Keratinocyte (primary cell): Measurements from ENCODE around the gene RAP1GAP2. TPM values are rescaled to one million over a fixed set of nuclear protein-coding genes. Genes with fewer than 3 reads are reported as not detected.

Experiments used
- DNase-seq: peaks from one replicate; pipeline ENCODE4 v3.0.0-alpha.2; 2011; ENCODE audit warnings: low read depth, missing footprints, low spot score
- FAIRE-seq: peaks from 2 replicates; lab custom pipeline; 2011; peaks lifted over from hg19 to GRCh38; lab: Jason Lieb, UNC
- H2AFZ ChIP-seq: 2 replicates; pipeline ENCODE4 v1.6.0; 2012; ENCODE audit warnings: low read length, control low read depth, inconsistent platforms; ENCODE audit not compliant: control insufficient read depth
- H3K27ac ChIP-seq: 2 replicates; pipeline ENCODE4 v1.5.1; 2011; ENCODE audit warnings: low read length; ENCODE audit not compliant: control insufficient read depth, insufficient read depth
- H3K27me3 ChIP-seq: 3 replicates; pipeline ENCODE4 v1.6.0; 2011; ENCODE audit warnings: low read length; ENCODE audit not compliant: control insufficient read depth, insufficient read depth; ENCODE audit errors: extremely low read depth
- H3K36me3 ChIP-seq, 2 experiments: 2 replicates in 1 of 2; 3 replicates in 1 of 2; pipeline ENCODE4 v1.5.1; 2011; ENCODE audit warnings: low read length in 2 of 2, mild to moderate bottlenecking in 1 of 2; ENCODE audit not compliant: control insufficient read depth in 2 of 2, insufficient read depth in 2 of 2; ENCODE audit errors: extremely low read depth in 1 of 2
- H3K4me1 ChIP-seq: 3 replicates; pipeline ENCODE4 v1.5.1; 2011; ENCODE audit warnings: low read length; ENCODE audit not compliant: control insufficient read depth, insufficient read depth; ENCODE audit errors: extremely low read depth
- H3K4me2 ChIP-seq: 3 replicates; pipeline ENCODE4 v1.6.0; 2011; ENCODE audit warnings: low read depth, low read length; ENCODE audit not compliant: control insufficient read depth, insufficient read depth; ENCODE audit errors: extremely low read depth
- H3K4me3 ChIP-seq, 3 experiments: fragments of 200-600 bp in 1 of 3; sonication (generic) in 1 of 3; 2 replicates in 2 of 3; 3 replicates in 1 of 3; pipeline ENCODE4 v1.5.1; 2011 to 2016; ENCODE audit warnings: low read length in 3 of 3, mild to moderate bottlenecking in 3 of 3, control low read depth in 2 of 3, inconsistent platforms in 1 of 3, low read depth in 1 of 3, mixed read lengths in 1 of 3, mixed run types in 1 of 3, moderate library complexity in 1 of 3; ENCODE audit not compliant: control insufficient read depth in 2 of 3, insufficient read depth in 2 of 3; ENCODE audit errors: extremely low read depth in 1 of 3
- H3K79me2 ChIP-seq: 2 replicates; pipeline ENCODE4 v1.6.0; 2012; ENCODE audit warnings: low read length; ENCODE audit not compliant: control insufficient read depth, insufficient read depth
- H3K9ac ChIP-seq: 3 replicates; pipeline ENCODE4 v1.6.0; 2011; ENCODE audit warnings: low read length; ENCODE audit not compliant: control insufficient read depth, insufficient read depth; ENCODE audit errors: extremely low read depth
- H3K9me1 ChIP-seq: 3 replicates; pipeline ENCODE4 v1.6.0; 2011; ENCODE audit warnings: low read length; ENCODE audit not compliant: control insufficient read depth, insufficient read depth; ENCODE audit errors: extremely low read depth
- H3K9me3 ChIP-seq: 2 replicates; pipeline ENCODE4 v1.5.1; 2012; ENCODE audit warnings: low read depth, low read length; ENCODE audit not compliant: control insufficient read depth
- H4K20me1 ChIP-seq: 3 replicates; pipeline ENCODE4 v1.6.0; 2011; ENCODE audit warnings: low read length; ENCODE audit not compliant: control insufficient read depth, insufficient read depth; ENCODE audit errors: extremely low read depth
- EZH2 ChIP-seq: IDR thresholded peaks from one replicate; pipeline ENCODE4 v1.6.1; 2012; ENCODE audit warnings: inconsistent platforms, mild to moderate bottlenecking, low read length, moderate library complexity
- dilution Hi-C: fragments of 300-500 bp; cut with MboI; formaldehyde crosslinking; loops from one replicate; pipeline ENCODE4 v1.7.0; 2020; ENCODE audit warnings: low sequenced_read_pairs; ENCODE audit not compliant: extremely low pct_ligation_motif_present
- polyA plus RNA-seq, 5 experiments: library from polyadenylated mRNA; depleted of rRNA in 3 of 5; stranded (reverse) in 3 of 5; stranded (forward) in 1 of 5; unstranded in 1 of 5; fragments of >200 nt; gene quantifications; 1 replicate in 1 of 5; 2 replicates in 3 of 5; 3 replicates in 1 of 5; pipeline versions ENCODE4 v1.2.1 to v1.2.3, GENCODE V29; 2011 to 2012; ENCODE audit warnings: missing spikeins in 2 of 5, low read depth in 1 of 5, low replicate concordance in 1 of 5
- TF ChIP-seq, protein P1 (sequence below), 3 experiments: IDR thresholded peaks in 1 of 3; conservative IDR thresholded peaks in 1 of 3; optimal IDR thresholded peaks in 1 of 3; 2 replicates in 2 of 3; 3 replicates in 1 of 3; pipeline versions ENCODE3 to v1.5.1; 2011; ENCODE audit warnings: low read length in 3 of 3, mild to moderate bottlenecking in 3 of 3, moderate library complexity in 2 of 3, control low read depth in 1 of 3, inconsistent platforms in 1 of 3; ENCODE audit not compliant: insufficient read depth in 2 of 3; ENCODE audit errors: extremely low read depth in 1 of 3

The RAP1GAP2 gene
- polyA plus RNA-seq, 1 donor (not counting 4 experiments of a cell fraction or from before 2014, with no cell fraction given): 13.6 TPM

DNA sequence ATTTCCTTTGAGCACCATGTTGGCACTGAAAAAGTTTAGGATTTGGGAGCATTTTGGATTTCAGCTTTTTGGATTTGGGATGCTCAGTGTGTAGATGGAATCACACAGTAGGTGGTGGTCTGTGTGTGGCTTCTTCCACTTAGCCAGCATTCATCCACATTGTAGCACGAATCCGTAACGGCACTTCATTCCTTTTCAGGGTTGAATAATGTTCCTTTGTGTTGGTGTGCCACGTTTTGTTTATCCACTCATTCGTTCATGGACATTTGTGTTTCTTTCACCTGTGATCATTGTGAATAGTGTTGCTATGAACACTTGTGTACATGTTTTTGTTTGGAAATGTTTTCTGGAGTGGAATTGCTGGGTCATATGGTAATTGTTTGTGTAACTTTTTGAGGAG, 85.1 kb downstream of the RAP1GAP2 start:
- Histone ChIP-seq H3K9me3 (no peaks in the 10 kb centered on the region), H2AFZ (no peak overlapping the region), H3K27me3 (no peaks in the 10 kb centered on the region), H3K4me1 (peaks cover 14% of the 10 kb centered on the region), H3K9ac (no peak overlapping the region), H3K79me2 (peaks cover 44% of the 10 kb centered on the region), H3K4me3 (no peak overlapping the region), H4K20me1 (peaks cover 2% of the 10 kb centered on the region), H3K36me3 (peaks cover 5% of the 10 kb centered on the region in 2 experiments), H3K27ac (no peak overlapping the region), H3K9me1 (no peaks in the 10 kb centered on the region), H3K4me2 (no peak overlapping the region)
- no peak for DNase-seq
- no peak for FAIRE-seq
- dilution Hi-C loops: no loop called here
- TF ChIP-seq, protein P1, sequence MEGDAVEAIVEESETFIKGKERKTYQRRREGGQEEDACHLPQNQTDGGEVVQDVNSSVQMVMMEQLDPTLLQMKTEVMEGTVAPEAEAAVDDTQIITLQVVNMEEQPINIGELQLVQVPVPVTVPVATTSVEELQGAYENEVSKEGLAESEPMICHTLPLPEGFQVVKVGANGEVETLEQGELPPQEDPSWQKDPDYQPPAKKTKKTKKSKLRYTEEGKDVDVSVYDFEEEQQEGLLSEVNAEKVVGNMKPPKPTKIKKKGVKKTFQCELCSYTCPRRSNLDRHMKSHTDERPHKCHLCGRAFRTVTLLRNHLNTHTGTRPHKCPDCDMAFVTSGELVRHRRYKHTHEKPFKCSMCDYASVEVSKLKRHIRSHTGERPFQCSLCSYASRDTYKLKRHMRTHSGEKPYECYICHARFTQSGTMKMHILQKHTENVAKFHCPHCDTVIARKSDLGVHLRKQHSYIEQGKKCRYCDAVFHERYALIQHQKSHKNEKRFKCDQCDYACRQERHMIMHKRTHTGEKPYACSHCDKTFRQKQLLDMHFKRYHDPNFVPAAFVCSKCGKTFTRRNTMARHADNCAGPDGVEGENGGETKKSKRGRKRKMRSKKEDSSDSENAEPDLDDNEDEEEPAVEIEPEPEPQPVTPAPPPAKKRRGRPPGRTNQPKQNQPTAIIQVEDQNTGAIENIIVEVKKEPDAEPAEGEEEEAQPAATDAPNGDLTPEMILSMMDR (optimal IDR thresholded peaks at IDR 0.05 in 1 of 3, IDR thresholded peaks at IDR 0.05 in 1 of 3, conservative IDR thresholded peaks at IDR 0.05 in 1 of 3; ENCODE audit: extremely low read depth in 1 of 3, insufficient read depth in 2 of 3, low read length in 3 of 3): no peak
- TF ChIP-seq EZH2: no peak

DNA sequence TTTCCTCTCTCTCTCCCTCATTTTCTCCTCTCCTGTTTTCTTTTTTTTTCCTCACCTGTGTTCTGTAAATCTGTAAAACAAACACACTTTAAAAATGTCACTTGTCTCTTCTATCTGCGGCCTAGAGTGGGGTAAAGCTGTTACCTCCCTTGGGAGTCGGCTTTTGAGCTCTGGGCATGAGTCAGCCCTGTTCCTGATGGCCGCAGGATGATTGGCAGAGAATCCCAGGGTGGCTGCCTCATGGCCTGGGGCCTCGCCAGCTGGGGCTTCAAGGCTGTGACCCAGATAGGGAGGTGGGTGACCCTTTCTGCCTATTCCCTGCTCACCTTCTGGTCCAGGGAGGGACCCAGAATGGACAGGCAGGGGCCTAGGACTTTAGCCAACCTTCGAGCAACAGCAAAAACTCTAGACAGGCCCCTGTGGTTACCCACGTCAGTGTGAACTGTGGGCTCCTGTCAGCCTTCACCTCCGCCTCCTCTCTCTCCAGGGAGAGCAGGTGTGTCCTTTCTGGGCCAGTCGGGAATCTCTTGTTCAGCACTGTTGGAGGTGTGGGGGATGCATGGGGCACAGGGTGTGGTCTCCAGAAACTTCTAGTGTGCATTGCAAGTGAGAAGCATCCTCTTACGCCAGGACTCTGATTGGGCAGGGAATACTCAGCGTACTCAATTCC, 87.4 kb downstream of the RAP1GAP2 start:
- no peaks in the 10 kb centered on the region for H3K27me3 ChIP-seq
- H3K4me1 ChIP-seq: peaks cover 19% of the 10 kb centered on the region
- H3K9me1 ChIP-seq: no peaks in the 10 kb centered on the region
- DNase-seq (no peak), FAIRE-seq (peak; percentile 53)
- dilution Hi-C loops: no loop called here
- H3K27ac ChIP-seq: no peak overlapping the region
- peaks cover 29% of the 10 kb centered on the region for H3K79me2 ChIP-seq
- H3K9me3 ChIP-seq: no peaks in the 10 kb centered on the region
- no peaks in the 10 kb centered on the region for H4K20me1 ChIP-seq
- peaks cover 5% of the 10 kb centered on the region in 2 experiments for H3K36me3 ChIP-seq
- H3K4me3 ChIP-seq: no peak overlapping the region
- TF ChIP-seq, protein P1 (optimal IDR thresholded peaks at IDR 0.05 in 1 of 3, IDR thresholded peaks at IDR 0.05 in 1 of 3, conservative IDR thresholded peaks at IDR 0.05 in 1 of 3; ENCODE audit: extremely low read depth in 1 of 3, insufficient read depth in 2 of 3, low read length in 3 of 3): no peak
- H2AFZ ChIP-seq: no peak overlapping the region
- no peak overlapping the region for H3K9ac ChIP-seq
- H3K4me2 ChIP-seq: peak overlapping the region; percentile 0
